NCI-H2196 (cell line): Measurements from ENCODE around the gene RIMKLB.
"Not testable (repeated sequence)": the region's sequence is repeated elsewhere in the genome, so short reads cannot be mapped to it uniquely, and the experiment has no call there.

Experiments used
- DNase-seq: peaks from one replicate; lab custom pipeline; 2025; ENCODE audit not compliant: unreplicated experiment; lab: John Stamatoyannopoulos, UW

The RIMKLB gene

DNA sequence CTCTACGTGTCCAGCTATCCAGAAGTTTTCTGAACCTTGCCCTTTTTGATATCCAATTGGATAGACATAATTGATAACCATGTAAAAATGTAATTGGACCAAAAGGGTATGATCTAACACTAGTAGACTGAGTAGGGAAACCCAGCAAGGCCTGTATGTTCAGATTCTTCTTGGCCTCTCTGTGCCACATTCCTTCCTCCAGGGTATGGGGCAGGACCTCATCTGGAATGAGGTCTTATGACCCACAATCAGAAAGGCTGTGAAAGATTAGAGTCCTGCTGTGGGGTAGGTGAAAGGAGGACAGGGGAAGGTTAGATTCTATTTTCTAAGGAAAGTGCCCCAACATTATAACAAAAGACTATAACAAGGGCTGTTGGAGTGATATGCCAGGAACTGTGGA, 73.3 kb downstream of the RIMKLB start:
- no peak for DNase-seq

DNA sequence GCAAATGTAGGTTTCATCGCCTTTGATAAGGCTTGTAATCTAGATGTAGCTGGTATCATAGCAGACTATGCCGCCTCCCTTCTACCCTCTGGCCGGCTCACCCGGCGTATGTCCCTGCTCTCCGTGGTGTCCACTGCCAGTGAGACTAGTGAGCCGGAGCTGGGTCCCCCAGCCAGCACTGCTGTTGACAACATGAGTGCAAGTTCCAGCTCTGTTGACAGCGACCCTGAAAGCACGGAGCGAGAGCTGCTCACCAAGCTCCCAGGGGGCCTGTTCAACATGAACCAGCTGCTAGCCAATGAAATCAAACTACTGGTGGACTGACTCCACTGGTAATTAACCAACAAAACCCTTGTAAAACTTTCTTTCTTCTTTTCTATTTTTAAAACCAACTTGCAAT, 75.7 kb downstream of the RIMKLB start:
- no peak for DNase-seq

GRCh38 chr12:8779281-8779680, 81.5 kb downstream of the RIMKLB start:
- no peak for DNase-seq

DNA sequence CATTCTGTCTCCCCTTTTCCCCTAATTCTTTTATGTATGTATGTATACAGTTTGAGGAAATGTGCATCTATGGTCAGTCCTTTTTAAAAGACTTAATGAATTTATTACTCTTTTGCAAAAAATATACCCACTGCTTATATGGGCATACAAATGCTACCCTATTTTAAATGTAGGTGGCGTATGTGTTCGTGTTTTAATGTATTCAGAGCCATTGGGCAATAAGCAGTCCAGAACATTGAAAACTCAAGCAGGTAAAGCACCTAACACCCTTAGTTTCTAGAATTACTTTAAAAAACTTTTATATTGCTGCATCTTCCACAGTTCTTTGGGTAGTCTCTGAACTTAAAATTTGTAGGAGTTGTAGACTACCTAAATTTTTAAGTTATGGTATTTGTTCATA, 82.1 kb downstream of the RIMKLB start:
- no peak for DNase-seq

GRCh38 chr12:8780389-8780788, 82.6 kb downstream of the RIMKLB start:
- DNase-seq: no peak

- DNase-seq: no peak
Observed at GRCh38 chr12:8781381-8782127, 83.8 kb downstream of the RIMKLB start.

- no peak for DNase-seq
Observed at GRCh38 chr12:8784290-8784888, 86.6 kb downstream of the RIMKLB start.

GRCh38 chr12:8785499-8785898, 87.7 kb downstream of the RIMKLB start:
- no peak for DNase-seq

- not testable (repeated sequence) for DNase-seq
Observed at GRCh38 chr12:8787206-8787605, 89.4 kb downstream of the RIMKLB start.

DNA sequence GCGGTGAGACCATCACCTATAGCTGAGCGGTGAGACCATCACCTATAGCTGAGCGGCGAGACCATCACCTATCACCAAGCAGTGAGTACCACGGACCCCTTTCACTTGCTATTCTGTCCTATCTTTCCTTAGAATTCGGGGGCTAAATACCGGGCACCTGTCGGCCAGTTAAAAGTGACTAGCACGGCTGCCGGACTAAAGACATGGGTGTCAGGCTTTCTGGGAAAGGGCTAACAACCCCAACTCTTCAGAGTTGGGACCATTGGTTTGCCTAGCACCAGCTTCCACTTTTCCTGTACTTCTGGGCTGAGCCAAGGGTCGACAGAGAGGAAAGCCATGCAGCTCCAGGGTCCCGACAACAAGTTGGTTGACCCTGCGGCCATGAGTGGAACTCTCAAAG, 90.9 kb downstream of the RIMKLB start:
- DNase-seq: not testable (repeated sequence)

- DNase-seq: not testable (repeated sequence)
Observed at GRCh38 chr12:8789341-8790013, 91.7 kb downstream of the RIMKLB start.

DNA sequence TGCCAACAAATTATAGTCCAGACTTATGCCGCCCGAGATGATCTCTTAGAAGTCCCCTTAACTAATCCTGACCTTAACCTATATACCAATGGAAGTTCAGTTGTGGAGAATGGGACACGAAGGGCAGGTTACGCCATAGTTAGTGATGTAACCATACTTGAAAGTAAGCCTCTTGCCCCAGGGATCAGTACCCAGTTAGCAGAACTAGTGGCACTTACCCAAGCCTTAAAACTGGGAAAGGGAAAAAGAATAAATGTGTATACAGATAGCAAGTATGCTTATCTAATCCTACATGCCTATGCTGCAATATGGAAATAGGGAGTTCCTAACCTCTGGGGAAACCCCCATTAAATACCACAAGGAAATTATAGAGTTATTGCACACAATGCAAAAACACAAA, 95.4 kb downstream of the RIMKLB start:
- DNase-seq: not testable (repeated sequence)

DNA sequence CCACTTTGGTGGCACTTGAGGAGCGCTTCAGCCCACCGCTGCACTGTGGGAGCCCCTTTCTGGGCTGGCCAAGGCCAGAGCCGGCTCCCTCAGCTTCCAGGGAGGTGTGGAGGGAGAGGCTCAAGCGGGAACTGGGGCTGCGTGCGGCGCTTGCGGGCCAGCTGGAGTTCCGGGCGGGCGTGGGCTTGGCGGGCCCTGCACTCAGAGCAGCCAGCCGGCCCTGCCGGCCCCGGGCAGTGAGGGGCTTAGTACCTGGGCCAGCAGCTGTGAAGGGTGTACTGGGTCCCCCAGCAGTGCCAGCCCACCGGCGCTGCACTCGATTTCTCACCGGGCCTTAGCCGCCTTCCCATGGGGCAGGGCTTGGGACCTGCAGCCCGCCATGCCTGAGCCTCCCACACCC, 96.8 kb downstream of the RIMKLB start:
- DNase-seq: not testable (repeated sequence)

DNA sequence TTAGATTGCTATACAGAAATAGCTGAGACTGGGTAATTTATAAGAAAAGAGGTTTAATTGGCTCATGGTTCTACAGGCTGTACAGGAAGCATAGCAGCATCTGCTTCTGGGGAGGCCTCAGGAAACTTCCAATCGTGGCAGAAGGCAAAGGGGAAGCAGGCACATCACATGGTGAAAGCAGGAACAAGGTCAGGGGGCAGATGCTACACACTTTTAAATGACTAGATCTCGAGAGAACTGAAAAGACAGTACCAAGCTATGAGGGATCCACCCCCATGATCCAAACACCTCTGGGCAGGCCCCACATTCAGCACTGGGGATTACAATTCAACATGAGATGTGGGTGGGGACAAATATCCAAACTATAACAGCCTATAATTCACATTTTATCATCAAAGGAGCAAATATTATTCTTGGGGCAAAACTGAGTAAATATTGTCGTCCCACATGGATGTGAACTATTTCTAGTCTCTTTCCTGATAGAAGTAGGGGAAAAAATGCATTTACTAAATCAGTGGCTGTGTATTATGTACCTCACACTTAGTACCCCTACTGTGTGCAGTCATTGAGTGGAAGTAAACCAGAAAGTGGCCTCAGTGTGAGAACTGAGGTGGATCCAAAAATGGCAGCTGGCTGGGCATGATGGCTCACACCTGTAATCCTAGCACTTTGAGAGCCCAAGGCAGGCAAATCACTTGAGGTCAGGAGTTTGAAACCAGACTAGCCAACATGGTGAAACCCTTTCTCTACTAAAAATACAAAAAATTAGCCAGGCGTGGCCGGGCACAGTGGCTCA, 99.2 kb downstream of the RIMKLB start:
- no peak for DNase-seq

DNA sequence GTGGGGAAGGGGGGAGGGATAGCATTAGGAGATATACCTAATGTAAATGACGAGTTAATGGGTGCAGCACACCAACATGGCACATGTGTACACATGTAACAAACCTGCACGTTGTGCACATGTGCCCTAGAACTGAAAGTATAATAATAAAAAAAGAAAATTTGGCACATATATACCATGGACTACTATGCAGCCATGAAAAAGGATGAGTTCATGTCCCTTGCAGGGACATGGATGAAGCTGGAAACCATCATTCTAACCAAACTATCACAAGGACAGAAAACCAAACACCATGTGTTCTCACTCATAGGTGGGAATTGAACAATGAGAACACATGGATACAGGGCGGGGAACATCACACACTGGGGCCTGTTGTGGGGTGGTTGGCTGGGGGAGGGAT, 103.4 kb downstream of the RIMKLB start:
- not testable (repeated sequence) for DNase-seq

DNA sequence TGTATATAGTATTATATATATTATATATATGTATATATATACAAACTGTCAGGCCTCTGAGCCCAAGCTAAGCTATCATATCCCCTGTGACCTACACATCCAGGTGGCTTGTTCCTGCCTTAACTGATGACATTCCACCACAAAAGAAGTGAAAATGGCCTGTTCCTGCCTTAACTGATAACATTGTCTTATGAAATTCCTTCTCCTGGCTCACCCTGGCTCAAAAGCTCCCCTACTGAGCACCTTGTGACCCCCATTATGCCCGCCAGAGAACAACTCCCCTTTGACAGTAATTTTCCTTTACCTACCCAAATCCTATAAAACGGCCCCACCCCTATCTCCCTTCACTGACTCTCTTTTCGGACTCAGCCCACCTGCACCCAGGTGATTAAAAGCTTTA, 107.0 kb downstream of the RIMKLB start:
- not testable (repeated sequence) for DNase-seq

GRCh38 chr12:8805487-8805886, 107.7 kb downstream of the RIMKLB start:
- DNase-seq: not testable (repeated sequence)

GRCh38 chr12:8807084-8807483, 109.3 kb downstream of the RIMKLB start:
- DNase-seq: not testable (repeated sequence)

DNA sequence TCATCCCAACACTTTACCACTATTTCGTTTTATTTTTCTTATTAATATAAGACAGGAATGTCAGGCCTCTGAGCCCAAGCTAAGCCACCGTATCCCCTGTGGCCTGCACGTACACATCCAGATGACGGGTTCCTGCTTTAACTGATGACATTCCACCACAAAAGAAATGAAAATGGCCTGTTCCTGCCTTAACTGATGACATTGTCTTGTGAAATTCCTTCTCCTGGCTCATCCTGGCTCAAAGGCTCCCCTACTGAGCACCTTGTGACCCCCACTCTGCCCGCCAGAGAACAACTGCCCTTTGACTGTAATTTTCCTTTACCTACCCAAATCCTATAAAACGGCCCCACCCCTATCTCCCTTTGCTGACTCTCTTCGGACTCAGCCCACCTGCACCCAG, 112.3 kb downstream of the RIMKLB start:
- not testable (repeated sequence) for DNase-seq

DNA sequence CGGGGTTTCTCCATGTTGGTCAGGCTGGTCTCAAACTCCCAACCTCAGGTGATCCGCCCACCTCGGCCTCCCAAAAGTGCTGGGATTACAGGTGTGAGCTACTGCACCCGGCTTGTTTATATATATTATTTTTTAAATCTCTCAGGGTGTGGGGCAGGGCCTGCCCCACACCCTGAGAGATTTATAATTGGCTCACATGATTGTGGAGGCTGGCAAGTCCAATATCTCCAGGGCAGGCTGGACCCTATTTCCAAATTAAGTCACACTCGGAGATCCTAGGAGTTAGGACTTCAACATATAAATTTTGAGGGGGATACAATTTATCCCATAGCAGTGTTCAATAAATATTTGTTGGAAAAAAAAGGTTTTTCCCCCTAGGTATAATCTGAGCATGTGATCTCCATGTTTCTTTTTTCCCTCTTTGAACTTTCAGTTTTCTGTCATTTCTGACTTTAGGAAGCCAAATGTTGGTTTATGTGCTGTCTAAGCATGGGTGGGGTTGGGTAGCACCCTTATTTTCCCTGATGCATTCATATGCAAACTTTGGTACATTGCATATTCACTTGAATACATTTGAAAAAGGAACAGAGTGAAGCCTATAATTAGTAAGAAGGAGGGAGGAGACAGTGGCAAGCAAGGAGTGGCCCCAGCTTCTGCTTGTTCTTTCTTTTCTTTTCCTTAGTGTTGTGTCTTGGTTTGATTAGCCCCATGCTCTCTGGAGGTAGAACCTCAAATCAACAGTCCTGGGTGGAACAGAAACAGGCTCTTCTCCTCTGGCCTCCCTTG, 116.0 kb downstream of the RIMKLB start:
- DNase-seq: no peak
